Kidney glomerular epithelial cell (primary cell): ENCODE results near the gene RPS10.
"Not testable (repeated sequence)": the region's sequence is repeated elsewhere in the genome, so short reads cannot be mapped to it uniquely, and the experiment has no call there.

Experiments used
- DNase-seq: peaks from one replicate; lab custom pipeline; 2025; lab: John Stamatoyannopoulos, UW

Gene RPS10

DNA sequence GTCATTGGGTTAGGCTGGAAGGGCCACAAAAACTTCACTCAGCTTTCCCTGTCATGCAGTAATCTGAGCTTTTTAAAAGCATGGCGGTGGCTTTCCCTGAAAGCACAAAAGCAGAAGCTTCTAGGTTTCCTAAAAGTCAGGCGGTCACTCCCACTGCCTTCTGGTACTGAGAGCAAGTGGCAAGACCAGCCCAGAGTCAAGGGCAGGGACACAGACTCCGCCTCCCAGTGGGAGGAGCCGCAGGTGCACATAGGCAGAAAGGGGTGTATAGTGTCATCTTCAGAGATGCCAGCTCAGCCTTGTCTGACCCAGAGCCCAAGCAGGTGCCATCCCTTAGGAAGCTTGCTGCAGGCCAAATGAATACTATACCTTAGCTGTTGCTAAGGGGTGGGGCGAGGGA is 22.0 kb upstream of the RPS10 start:
- DNase-seq, result no peak

DNA sequence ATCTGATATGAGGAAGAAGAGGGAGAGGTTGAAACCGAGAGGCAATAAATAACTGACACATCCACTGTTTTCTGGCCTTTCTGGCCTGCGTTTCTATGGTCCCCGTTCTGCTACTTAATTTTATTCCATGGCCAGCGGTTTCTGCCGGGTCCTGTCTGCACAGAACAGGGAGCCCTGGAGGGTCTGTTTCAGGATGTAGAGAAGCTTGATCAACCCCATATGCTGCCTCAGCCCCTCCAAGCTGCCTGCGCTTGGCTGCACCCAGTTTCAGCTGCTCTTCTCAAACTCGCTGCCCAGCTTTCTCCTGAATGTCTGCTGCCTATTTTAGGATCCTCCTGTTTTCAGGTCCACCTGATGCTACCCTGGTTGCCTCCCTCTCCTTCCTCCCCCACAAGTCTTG is 21.5 kb upstream of the RPS10 start:
- DNase-seq, result no peak

DNA sequence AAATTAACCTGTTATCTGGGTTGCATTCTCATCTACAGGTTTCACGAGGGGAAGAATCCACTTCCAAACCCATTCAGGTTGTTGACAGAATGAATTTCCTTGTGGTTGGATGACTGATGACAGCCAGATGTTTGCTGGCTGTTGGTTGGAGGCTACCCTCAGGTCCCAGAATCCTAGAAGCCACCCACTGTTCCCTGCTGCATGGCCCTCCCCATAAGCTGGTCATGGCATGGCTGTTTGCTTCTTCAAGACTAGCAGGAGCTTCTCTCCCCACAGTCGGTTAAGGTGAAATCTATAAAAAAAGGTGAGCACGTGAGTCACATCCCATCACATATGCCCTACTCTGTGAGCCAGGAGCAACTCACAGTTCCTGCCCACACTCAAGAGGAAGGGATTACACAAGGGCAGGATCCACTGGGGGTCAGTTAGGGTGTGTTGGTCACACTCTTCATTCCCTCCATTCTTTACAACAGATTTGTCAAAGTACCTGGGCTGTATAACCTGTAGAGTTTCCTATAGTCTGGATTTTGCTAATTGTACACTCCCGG is 19.5 kb upstream of the RPS10 start:
- DNase-seq, result no peak

DNA sequence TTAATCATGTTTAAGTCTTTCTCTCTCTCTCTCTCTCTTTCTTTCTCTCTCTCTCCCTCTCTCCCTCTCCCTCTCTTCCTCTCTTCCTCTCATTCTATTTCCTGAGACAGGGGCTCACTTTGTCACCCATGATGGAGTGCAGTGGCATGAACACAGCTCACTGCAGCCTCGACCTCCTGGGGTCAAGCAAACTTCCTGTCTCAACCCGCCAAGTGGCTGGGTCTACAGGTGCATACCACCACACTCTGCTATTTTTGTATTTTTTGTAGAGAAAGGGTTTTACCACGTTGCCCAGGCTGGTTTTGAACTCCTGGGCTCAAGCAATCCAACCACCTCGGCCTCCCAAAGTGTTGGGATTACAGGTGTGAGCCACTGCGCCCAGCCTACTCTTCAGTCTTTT is 15.7 kb upstream of the RPS10 start:
- DNase-seq, result no peak

DNA sequence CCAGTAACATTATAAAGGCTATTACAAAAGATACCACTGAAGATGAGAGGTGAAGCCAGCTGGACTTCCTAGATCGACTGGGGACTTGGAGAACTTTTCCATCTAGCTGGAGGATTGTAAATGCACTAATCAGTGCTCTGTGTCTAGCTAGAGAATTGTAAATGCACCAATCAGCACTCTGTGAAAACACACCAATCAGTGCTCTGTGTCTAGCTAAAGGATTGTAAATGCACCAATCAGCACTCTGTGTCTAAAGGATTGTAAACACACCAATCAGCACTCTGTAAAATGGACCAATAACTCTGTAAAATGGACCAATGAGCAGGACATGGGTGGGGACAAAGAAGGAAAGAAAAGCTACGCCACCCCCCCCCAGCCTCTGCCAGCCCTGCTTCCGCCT is 13.6 kb upstream of the RPS10 start:
- DNase-seq, result no peak

DNA sequence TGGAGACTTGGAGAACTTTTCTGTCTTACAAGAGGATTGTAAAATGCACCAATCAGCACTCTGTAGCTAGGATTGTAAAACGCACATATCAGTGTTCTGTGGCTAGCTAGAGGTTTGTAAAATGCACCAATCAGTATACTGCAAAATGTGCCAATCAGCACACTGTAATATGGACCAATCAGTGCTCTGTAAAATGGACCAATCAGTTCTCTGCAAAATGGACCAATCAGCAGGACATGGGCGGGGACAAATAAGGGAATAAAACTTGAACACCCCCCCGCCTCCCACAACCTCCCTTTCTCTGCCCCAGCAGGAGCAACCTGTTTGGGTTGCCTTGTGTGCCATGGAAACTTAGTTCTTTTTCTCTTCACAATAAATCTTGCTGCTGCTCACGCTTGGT is 12.8 kb upstream of the RPS10 start:
- no peak for DNase-seq

DNA sequence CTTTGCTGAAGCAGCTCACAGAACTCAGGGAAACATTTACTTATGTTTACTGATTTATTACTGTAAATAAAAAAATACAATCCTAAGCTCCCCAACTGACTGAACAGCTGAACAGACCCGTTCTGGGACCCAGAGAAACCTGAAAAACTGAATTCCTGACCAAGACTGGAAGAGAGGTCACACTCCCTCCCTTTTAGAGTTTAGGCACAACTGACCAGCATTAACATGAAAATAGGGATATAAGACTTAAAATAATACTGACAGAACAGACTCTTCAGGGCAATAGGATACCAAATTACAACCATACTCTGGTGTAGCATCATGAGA is 11.7 kb upstream of the RPS10 start:
- no peak for DNase-seq

DNA sequence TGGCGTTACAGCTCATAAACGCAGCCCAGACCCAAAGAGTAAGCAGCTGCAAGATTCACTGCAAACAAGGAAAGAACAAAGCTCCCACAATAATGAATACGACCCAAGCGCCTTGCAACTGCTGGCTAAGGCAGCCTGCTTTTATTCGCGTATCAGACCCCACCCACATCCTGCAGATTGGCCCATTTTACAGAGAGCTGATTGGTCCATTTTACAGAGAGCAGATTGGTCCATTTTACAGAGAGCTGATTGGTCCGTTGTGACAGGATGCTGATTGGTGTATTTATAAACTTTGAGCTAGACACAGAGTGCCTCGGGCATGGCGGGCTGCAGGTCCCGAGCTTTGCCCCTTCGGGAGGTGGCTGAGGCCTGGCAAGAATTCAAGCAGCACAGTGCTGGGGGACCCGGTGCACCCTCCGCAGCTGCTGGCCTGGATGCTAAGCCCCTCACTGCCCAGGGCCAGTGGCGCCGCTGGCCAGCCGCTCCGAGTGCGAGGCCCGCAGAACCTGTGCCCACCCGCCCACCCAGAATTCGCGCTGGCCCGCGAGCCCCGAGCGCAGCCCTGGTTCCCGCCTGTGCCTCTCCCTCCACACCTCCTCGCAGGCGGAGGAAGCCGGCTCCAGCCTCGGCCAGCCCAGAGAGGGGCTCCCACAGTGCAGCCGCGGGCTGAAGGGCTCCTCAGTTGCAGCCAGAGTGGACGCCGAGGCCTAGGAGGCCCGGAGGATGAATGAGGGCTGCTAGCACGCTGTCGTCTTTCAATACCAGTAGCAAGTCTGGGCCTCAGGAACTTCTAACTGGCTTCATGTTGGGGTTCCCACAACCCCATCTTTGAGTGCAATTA is 11.2 kb upstream of the RPS10 start:
- DNase-seq, result no peak

DNA sequence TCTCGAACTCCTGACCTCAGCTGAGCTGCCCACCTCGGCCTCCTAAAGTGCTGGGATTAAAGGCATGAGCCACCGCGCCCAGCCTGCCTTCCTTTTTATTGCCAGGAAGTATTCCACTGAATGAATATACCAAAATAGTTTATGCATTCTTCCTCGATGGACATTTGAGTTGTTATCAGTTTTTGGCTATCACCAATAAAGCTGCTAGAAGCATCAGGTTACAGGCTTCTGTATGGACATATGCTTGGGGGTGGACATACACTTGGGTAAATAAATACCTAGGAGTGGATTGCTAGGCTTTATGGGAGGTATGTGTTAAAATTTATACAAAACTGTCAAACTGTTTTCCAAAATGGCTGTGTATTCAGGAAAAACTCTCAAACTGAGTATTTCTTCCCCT is 10.0 kb upstream of the RPS10 start:
- DNase-seq, result no peak

DNA sequence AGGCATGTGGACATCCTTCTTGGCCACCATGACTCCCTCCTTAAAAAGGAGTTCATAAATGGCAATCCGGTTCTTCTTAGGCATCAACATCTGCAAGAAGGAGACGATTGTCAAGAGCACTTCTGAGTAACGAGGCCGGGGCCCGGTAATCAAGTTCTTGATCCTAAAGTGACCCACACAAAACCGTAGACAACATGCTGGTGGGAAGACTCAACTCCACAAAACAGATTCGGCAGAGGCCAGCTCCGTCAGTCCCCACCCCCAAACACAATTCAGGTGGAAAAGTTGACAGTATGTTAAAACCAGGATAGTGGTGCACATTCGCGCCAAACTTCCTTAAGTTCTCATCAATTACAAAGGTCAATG is 754 bp downstream of the RPS10 start:
- no peak for DNase-seq

DNA sequence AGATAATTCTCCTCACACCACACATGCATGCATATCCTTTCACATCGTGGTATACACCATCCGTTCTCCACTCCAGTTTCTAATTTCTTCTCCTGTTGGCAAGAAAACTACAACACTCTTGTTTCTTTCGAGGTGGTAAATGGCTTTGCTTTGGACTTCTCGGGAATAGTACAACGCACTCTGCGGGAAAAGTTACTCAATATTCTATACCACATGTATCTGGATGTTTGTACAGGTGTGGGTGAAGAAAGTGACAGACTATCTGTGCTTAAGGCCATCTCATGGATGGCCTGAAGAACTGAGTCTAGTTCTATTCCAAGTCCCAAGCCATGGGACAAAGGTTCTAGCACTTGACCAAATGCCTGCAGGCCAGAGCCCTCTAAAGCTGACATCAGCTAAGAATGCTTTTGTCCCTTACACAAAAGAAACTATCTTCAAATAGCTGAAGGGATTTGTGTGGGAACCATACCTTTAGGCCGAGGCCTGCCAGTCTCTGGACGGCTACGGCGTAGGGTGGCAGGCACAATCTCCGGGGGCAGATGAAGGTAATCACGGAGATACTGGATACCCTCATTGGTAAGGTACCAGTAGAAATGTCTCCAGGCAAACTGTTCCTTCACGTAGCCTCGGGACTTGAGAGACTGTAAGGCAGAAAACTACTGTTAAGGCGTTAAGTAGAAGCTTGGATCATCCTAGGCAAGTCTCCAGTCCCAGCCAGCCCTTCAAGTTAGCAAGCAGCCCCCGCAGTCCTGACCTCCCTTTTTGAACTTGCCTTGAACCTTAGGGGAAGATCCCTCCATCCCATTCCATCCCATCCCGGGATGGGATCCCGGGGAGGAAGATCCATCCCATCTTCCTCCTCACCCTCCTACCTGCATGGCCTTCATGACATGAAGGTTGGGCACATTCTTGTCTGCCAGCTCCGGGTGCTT is 1.4 kb downstream of the RPS10 start:
- no peak for DNase-seq

DNA sequence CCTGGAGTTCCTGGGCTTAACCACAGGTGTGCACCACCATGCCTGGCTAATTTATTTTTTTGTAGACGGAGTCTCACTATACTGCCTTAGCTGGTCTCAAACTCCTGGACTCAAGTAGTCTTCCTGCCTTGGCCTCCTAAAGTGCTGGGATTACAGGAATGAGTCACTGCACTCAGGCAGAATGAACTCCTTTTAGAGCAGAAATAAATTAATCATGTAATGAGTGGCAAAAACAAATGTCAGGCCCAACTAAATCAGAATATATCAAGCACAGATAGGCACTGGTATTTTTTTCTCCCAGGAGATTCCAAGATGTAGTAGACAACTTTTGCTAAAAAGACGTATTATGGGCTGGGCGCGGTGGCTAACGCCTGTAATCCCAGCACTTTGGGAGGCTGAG is 2.6 kb downstream of the RPS10 start:
- no peak for DNase-seq

DNA sequence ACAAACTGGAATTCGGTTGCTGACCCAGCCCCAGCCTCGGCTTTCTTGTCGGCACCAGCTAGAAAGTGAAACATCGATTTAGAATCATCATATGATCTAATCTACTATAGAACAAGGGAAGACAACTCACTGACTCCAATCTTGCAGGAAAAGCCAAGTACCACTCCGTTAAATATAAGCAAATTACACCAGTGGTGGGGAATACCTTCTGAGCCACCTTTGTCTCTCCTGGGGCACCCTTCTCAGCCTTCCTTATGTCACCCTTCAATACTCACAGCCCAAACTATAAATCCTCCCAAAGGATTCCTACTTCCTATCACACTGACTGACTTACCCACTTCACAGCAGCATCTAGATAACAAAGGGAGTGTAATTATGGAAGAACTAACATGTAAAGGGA is 7.5 kb downstream of the RPS10 start:
- no peak for DNase-seq

DNA sequence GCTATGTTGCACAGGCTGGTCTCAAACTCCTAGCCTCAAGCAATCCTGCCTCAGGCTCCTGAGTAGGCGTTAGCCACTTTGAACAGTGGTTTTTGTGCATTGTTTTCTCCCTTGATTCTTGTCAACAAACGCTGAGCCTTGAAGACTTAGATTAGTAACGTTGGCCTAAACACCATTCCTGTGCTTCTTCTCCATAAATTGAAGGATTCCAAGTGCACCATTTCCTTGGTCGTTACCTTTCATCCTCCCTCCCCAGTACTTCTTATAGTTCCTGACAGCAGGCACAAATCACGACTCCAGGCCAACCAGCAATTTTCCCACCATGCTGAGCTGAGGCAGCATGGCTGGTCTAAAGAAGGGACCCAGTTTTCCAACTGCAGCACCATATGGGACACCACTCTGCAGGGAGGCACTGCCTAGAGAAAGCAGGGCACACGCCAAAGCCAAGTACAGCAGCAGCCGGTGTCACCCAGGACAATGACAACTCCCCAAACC is 8.9 kb downstream of the RPS10 start:
- DNase-seq, result no peak

DNA sequence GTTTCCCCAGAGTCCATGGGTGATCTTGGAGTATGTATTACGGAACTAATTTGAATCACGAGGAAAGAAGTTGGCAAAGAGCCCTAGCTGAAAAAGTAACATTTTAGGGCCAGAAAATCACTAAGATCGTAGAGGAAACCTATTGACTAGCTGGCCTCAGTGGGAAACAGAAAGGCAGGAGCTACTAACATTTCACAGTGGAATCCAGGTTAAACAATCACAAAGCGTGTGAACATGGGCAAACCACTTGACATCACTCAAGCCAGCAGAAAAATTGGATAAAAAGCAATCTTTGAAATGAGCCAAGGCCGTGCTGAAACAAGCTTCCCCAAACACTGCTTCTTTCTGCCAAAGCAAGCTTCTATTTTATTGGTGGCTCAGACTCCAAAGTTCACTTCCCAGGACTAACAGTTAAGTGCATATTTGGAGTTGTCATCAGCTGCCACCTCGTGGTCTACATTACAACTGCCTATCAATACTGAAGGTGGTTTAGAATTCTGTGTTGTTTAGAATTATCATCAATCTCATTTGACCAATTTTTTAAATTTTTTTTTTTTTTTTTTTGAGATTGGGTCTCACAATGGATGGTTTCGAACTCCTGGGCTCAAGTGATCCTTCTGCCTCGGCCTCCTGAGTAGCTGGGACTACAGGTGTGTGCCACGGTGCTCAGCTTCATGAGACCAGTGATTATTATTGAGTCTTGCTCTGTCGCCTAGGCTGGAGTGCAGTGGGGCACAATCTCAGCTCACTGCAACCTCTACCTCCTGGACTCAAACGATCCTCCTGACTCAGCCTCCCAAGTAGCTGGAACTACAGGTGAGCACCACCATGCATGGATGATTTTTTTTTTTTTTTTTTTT is 10.6 kb downstream of the RPS10 start:
- DNase-seq, result peak; percentile 43

DNA sequence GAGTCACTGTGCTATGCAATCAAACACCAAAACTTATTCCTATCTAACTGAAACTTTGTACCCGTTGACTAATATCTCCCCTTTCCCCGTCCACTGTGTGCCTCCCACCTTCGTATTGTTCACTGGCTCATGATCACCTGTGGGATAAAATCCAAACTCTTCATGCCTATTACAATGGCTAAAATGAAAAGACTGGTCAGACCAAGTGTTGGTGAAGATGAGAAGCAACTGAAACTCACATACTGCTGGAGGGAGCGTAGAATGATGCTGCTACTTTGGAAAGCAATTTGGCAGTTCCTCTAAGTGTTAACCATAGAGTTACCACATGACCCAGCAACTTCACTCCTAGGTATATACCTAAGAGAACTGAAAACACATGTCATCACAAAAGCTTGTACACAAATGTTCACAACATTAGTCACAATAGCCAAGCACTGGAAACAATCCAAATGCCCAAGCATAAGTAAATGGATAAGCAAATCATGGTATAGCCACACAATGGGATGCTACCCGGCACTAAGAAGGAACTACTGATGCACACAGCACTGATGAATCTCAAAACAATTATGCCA is 13.1 kb downstream of the RPS10 start:
- DNase-seq, result no peak

DNA sequence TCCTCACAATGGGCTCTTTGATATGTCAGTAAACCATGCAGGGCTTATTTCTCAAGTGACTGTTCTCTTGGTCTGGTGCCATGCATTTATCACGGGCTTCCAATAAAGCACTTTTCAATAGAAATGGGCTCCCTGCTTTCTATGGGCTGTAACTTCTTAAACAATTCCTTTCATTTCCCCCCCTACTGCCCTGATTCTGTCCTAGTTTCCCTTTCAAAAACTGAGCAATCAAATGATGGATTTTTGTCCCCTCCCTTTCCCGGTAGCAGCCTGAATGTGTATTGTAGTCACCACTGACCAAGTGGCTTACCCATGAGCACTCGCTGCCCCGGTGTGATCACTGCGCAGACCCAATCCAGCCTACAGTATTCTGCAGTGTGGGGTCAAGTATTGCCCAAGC is 13.9 kb downstream of the RPS10 start:
- DNase-seq, result no peak

DNA sequence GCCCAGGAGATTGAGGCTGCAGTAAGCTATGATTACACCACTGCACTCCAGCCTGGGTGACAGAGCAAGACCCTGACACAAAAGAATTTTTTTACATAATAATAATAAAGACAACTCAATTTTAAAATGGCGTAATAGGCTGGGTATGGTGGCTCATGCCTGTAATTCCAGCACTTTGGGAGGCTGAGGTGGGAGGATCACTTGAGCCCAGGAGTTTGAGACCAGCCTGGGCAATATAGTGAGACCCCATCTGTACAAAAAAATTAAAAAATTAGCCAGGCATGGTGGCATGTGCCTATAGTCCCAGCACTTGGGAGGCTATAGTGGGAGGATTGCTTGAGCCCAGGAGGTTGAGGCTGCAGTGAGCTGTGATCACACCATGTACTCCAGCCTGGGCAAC is 18.0 kb downstream of the RPS10 start:
- DNase-seq, result not testable (repeated sequence)

DNA sequence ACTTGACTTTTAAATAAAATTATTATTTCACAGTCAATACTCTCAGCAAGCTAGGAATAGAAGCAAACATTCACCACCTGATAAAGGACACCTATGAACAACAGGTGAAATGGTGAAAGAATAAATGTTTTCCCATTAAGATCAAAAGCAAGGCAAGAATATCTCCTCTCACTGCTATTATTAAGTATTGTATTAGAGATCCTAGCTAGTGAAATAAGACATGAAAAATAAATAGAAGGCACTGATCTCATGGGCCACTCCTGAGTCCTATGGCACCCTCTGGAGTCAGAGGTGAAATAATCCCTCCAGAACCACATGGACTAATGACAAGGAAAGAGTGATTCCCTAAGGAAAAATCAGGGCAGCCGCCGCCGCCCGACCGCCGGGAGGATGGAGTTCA is 29.4 kb downstream of the RPS10 start:
- no peak for DNase-seq

DNA sequence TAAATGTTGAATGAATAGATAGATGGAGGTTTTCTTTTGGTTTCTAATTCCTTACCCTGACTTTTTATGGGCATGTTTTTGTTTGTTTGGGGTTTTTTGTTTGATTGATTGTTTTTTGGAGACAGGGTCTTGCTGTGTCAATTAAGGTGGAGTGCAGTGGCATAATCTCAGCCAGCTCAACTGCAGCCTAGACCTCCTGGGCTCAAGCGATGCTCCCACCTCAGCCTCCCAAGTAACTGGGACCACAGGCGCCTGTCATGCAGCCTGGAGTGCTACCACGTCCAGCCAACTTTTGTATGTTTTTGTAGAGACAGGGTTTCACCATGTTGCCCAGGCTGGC is 31.9 kb downstream of the RPS10 start:
- no peak for DNase-seq

DNA sequence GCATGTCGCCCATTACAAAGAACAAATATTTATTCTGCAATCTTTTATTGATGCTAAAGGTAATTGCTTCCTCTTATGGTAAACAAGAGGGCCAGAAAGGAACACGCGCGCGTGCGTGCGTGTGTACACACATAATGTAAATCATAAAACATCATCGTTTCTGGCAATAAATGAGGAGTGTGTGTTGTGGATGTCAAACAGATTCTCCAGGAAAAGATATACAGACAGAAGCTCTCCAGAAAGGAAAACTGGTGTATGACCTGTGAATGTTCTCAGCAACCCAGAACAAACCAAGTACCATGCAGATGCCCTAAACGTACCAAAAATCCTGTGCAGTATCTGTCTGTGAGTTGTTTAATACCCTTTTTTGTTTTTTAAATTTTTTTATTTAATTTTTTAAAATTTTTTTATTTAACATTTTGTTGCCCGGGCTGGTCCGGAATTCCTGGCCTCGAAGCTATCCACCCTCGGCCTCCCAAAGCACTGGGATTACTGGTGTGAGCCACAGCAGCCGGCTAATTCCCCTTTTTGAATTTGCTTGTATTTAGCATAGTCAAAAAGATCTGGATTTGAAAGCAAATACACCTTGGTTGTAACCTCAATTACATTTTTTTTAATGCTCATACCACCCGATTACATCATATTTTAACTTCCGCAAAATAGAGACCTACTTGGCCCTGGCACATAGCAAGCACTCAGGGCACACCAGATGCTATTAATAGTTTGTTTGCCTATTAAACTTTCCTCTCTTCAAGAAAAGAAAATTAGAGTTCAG is 32.5 kb downstream of the RPS10 start:
- DNase-seq, result no peak
